Osteocyte (in vitro differentiated cells): ENCODE results near the gene JCHAIN. TPM values are rescaled to one million over a fixed set of nuclear protein-coding genes. Genes with fewer than 3 reads are reported as not detected.

Experiments used
- DNase-seq: peaks from one replicate; pipeline ENCODE4 v3.0.0; 2021; ENCODE audit warnings: mixed read lengths; ENCODE audit not compliant: unreplicated experiment; ENCODE audit errors: extremely low spot score
- H3K27ac Mint-ChIP-seq: one replicate; pipeline ENCODE4 v1.8.0; 2021; ENCODE audit warnings: mild to moderate bottlenecking, mixed read lengths; ENCODE audit not compliant: unreplicated experiment
- H3K27me3 Mint-ChIP-seq: one replicate; pipeline ENCODE4 v1.8.0; 2021; ENCODE audit warnings: mixed read lengths; ENCODE audit not compliant: unreplicated experiment
- H3K36me3 Mint-ChIP-seq: one replicate; pipeline ENCODE4 v1.8.0; 2021; ENCODE audit warnings: mixed read lengths; ENCODE audit not compliant: unreplicated experiment
- H3K4me1 Mint-ChIP-seq: one replicate; pipeline ENCODE4 v1.8.0; 2021; ENCODE audit warnings: mixed read lengths; ENCODE audit not compliant: unreplicated experiment
- H3K4me3 Mint-ChIP-seq: one replicate; pipeline ENCODE4 v1.8.0; 2021; ENCODE audit warnings: mild to moderate bottlenecking, moderate library complexity, mixed read lengths; ENCODE audit not compliant: unreplicated experiment
- H3K9me3 Mint-ChIP-seq: one replicate; pipeline ENCODE4 v1.8.0; 2021; ENCODE audit warnings: mixed read lengths; ENCODE audit not compliant: unreplicated experiment
- CTCF ChIP-seq: fragments of 200-600 bp; sonication (generic); IDR thresholded peaks from 2 replicates; pipeline ENCODE4 v1.5.0; 2021; ENCODE audit warnings: antibody characterized with exemption, mild to moderate bottlenecking, moderate library complexity
- total RNA-seq: library from RNA; stranded (reverse); gene quantifications from 2 replicates; pipeline ENCODE4 v1.2.1, GENCODE V29; 2021

Gene JCHAIN
- total RNA-seq, 1 donor from 2014 or later: not detected

- Mint-ChIP-seq H3K4me1 (no peaks in the 10 kb centered on the region), H3K9me3 (no peaks in the 10 kb centered on the region), H3K36me3 (no peaks in the 10 kb centered on the region), H3K27me3 (peaks cover 44% of the 10 kb centered on the region), H3K27ac (no peak overlapping the region), H3K4me3 (no peak overlapping the region)
- no peak for DNase-seq
- TF ChIP-seq CTCF: no peak
These were observed 14.6 kb upstream of the JCHAIN start for GRCh38 chr4:70680934-70681333.

DNA sequence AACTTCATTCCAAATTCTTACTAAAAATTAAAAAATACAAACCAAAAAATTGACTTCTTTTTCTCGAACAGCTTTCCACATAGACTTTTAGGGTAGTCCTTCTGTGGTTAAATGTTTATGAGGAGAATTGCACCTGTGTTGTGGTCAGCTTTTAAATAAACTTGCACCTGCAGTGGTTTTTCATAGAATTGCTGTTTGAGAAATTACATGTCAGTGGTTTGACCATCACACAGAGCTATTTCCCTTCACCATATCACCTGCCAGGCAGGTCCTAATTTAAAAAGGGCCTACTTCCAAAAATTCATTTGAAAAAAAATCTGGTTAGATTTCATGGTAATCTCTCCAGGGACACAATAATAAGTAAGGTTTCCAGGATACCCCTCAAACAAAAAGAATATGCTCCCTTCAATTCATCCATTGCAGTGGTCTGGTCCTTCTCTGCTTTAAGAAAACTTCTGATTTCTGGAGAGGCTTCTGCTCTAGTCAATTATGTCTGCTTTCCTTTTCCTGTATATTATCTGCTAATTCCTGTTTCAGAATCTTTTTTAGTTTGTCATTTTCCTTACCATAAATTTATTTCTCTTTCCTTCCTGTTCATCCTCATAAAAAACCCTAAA, 12.2 kb upstream of the JCHAIN start:
- no peak for TF ChIP-seq CTCF
- H3K27ac Mint-ChIP-seq: no peak overlapping the region
- no peak for DNase-seq
- H3K36me3 Mint-ChIP-seq: no peaks in the 10 kb centered on the region
- H3K4me3 Mint-ChIP-seq: no peak overlapping the region
- H3K4me1 Mint-ChIP-seq: no peaks in the 10 kb centered on the region
- no peaks in the 10 kb centered on the region for H3K9me3 Mint-ChIP-seq
- peaks cover 51% of the 10 kb centered on the region for H3K27me3 Mint-ChIP-seq

DNA sequence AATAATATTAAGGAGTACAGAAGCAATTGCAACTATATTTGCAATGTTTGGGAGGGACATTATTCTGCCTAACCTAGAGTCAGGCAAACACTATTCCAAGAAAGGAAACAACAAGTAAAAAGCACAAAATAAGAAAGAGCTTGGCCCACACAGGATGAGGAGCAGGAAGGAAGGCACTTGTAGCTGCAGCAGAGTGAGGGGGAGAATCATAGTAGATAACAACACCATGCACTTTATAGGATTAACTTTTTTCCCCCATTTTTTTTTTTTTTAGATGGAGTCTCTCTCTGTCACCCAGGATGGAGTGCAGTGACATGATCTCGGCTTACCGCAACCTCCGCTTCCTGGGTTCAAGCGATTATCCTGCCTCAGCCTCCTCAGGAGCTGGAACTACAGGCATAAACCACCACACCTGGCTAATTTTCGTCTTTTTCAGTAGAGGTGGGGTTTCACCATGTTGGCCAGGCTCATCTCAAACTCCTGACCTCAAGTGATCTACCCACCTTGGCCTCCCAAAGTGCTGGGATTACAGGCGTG, 10.3 kb upstream of the JCHAIN start:
- no peaks in the 10 kb centered on the region for H3K36me3 Mint-ChIP-seq
- TF ChIP-seq CTCF: no peak
- H3K27ac Mint-ChIP-seq: no peak overlapping the region
- no peaks in the 10 kb centered on the region for H3K9me3 Mint-ChIP-seq
- no peaks in the 10 kb centered on the region for H3K4me1 Mint-ChIP-seq
- no peak overlapping the region for H3K4me3 Mint-ChIP-seq
- peaks cover 53% of the 10 kb centered on the region for H3K27me3 Mint-ChIP-seq
- no peak for DNase-seq

GRCh38 chr4:70674731-70675130, 8.4 kb upstream of the JCHAIN start:
- Mint-ChIP-seq H3K27ac (no peak overlapping the region), H3K36me3 (no peaks in the 10 kb centered on the region), H3K9me3 (no peaks in the 10 kb centered on the region), H3K27me3 (peaks cover 54% of the 10 kb centered on the region), H3K4me1 (no peaks in the 10 kb centered on the region), H3K4me3 (no peak overlapping the region)
- TF ChIP-seq CTCF: no peak
- no peak for DNase-seq

DNA sequence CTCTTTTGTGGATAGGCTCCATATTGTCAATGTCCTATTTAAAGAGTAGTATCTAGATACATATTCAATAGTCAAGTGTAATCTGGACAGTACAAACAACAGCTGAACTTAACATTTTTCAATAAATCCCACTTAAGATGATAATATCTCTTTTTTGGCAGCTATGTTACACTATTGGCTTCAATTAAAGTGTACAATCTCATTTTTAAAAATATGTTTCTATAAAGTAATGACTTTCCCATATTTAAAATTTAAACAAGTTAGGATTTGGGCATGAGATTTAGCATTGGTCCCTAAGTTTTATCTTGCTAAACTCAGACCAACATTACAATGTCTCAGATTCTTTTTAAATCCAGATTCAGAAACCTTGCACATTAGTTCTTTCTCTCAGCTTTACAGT, 7.9 kb upstream of the JCHAIN start:
- Mint-ChIP-seq H3K27ac (no peak overlapping the region), H3K9me3 (no peaks in the 10 kb centered on the region), H3K27me3 (peaks cover 52% of the 10 kb centered on the region), H3K4me3 (no peak overlapping the region), H3K4me1 (no peaks in the 10 kb centered on the region), H3K36me3 (no peaks in the 10 kb centered on the region)
- DNase-seq: no peak
- no peak for TF ChIP-seq CTCF
